ENCODE measurements around the gene ASXL1.

The ASXL1 gene

DNA sequence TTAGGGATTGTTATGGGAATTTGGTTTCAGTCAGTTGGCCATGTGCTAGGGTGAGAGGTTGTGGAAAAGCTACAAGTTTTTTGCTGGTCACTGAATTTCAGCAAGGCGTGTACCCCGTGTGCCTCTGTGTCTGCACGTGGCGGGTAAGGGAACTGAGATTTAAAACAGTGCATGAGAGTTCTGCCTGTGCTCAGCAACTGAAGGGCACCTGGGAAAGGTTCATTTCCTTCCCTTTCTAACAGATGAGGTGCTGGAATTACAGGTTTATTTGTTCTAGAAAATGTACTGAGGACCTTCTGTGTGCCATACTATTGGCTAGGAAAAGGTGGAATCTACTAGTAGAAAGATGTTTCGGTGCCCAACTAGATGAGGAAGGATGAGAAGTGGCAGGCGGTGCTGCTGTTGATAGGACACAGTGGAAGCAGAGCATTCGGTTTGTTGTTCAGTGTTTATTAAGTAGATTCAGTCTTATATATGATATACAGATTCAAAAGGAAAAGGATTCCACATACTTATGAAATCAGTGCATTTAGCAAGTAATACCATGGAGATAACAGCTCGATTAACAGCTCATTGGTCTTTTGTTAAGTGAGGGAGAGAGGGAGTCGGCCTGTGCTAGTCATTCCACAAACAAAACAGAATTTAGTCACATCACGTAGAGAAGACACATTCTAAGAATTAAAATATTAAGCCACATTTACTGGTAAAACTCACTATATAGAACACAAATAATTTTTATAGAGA, 84.7 kb downstream of the ASXL1 start:
- no peak for DNase-seq

DNA sequence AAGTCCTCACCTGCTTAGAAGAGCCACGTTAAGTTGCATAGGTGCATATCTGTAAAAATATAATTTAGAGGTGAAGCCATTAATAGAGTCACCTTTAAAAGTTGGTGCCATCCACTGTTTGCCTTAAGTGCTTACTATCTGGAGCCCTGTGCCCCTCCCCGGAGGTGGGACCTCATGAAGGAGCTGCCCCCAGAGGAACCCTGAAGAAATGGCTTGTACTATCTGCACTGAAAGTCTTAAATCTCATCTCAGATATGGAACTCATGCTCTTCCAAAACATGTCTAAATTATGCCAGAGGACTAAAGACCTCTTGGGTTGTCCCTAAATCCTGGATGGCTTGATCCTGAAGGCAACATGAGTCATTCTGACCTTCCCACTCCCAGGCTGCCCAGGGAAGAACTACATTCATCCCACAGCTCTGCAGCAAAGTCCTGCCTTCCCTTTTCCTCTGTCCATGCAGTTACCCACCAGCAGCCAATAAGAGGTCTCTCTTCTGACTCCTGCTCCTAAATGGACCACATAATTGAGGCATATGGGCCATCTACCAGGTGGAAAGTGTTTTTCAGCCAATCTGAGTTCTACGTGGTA, 85.3 kb downstream of the ASXL1 start:
- no peak for DNase-seq

DNA sequence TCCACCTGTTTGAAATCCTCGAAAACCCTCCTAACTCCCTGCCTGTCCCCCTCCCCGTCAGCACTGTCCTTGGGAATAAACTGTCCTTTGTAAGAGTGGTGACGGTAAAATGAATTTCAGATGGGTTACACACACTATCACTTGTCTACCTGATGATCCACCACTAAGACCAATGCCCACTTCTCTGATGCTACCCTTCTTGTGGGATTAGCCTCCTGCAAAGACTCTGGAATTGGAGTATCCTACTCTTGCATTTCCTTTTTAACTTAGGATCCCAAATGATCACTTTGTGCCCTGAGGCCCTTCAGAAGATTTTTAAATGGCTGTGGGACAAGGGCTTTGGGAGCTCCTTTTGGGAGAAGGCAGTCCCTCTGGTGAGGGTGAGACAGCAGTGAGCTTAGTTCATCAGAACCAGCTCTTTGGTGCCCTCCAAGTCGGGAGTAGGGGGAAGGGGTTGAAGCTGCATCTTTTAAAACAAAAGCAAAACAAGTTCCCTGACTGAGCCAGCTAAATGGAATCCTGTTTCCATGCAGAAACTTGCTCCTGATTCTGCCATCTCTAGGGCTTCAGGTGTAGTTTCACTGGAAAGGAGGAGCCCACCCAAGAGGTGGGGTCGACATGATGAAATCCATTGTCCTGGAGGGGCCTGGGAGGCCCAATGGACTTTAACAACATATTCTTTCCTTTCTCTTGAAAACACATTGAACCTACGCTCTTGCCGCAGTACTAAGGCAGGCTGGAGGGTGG, 86.5 kb downstream of the ASXL1 start:
- no peak for DNase-seq

DNA sequence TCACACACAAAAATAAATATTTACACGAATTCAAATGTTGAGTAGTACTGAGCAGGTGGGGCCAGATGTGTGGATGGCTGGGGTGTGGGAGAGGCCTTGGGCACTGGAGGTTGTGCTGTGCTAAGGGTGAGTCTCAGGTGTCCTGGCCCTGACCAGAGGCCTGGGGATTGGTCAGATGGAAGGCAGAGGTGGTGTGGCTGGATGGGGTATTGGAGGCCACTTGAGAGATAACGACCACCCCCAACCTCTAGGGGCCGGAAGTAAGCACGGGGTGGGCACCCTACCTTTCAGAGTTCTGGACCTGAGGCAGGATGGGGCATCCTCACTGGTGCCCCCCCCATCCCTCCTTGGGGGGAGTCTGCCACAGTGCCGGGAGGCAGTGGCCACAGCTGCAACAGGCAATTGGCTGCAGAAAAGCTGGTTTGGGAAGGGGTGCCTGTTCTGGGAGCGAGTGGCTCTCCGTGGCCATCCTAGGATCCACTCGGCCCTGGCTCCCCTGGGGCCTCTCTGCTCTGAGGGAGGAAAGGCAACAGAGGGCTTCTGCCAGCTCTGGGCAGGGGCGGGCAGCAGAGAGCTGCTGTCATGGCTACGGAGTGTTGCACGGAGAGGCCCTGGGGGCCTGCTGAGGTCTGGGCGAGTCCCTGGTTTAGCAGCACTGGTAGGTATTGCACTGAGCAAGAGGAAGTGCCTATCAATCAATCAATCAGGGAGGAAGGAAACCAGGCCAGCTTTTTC, 87.6 kb downstream of the ASXL1 start:
- peak; percentile 62 for DNase-seq

DNA sequence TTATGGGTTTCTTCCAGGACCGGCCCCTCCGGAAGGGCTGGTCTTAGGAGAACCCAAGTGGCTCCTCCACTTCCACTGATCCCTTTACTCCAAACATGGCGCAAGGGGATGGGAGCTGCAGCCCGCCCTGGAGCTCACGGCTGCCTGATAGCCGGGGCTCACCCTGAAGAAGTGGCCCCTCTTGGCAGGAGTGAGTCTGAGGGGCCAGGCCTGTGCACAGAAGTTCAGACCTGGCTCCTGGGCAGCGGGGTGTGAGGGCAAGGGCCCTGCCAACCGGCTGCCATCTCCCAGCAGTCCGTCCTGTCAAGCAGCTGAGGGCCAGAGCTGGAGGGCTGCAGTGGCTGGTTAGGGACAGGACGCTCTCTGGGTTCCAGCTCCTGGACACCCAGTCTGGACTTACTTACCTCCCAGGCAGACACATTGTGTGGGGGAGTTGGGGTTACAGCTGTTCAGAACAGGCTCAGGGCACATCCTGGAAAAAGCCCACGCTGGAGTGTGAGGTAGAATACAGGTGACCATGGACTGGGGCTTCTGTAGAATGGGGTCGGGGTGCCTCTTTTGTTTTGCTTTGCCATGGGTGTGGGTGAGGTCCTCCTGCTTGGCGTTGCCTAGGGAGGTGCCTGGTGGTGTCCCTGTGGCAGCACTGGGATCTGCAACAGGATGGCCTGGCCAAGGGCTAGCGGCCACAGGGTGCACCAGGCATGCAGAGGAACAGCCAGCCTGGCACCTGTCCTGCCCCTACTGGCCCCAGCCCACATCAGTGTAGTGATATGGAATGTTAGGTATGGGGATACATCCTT, 88.4 kb downstream of the ASXL1 start:
- no peak for DNase-seq

DNA sequence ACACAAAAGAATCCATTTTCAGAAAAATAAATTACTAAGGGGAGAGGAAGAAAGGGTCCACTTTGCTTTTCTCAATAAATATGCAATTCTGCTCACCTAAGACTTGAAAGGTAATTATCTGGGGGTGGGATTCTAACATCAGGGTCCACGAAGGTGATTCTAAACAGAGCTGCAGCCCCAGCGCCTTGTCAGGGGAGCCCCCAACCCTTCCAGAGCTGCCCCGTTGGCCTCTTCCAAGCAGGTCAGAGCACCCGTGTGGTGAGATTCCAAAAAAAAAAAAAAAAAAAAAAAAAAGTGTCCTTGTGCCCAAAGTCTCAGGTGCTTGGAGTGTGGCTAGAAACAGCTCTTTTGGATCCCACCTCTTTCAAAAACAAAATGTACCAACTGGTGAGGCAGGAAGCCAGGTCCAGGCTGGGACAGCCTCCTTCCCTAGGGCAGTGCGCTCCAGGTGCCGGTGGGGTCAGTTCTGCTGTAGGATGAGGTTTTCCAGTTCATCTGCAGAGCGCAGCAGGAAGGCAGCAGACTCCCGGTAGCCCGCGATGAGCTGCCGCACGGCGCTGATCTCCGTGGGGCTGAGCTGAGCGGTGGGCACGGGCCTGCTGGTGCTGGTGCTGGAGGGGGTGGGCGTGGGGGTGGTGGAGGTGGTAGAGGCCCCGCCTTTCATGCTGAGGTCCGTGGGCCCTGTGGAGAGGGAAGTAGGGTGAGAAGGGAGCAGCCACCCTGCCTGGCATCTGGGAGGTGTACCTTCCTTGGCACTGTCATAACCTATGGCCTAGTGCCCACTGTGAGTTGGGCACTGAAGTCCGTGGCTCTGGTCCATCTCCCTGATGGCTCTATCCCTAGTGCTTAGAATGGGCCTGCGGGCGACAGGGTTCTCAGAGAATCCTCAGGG, 89.3 kb downstream of the ASXL1 start:
- no peak for DNase-seq

DNA sequence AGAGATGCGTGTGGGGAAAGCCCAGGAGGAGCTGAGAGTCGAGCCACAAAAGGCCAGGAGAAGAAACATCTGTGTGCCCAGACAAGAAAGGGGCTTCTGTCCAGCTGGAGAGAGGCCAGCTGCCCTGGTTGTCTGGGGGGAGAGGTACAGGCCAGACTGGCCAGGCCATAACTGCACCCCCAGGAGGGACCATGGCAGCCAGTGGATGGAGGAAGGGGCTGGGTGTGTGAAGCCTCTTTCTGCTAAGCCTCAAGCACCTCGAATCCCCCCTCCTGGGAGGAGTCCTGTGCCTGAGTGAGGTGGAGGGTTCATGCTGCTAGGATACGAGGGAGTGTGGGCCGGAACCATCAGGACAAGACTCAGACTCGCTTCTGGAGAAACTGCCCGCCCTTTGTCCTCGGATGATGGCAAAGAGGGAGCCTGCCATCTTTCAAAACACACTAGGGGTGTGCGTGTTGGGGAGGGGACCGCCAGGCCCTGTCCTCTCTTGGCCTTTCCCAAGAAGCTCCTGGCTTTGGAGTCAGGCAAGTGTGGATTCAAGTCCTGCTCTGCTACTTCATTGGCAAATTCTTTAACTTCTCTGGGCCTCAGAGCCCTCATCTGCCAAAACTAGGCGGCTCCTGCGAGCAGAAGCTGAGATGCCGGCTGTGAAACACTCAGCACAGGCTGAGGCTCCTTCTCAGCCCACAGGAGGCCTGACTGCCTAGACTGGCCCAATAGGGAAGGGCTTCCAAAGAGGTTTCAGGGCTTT, 90.3 kb downstream of the ASXL1 start:
- DNase-seq: no peak

DNA sequence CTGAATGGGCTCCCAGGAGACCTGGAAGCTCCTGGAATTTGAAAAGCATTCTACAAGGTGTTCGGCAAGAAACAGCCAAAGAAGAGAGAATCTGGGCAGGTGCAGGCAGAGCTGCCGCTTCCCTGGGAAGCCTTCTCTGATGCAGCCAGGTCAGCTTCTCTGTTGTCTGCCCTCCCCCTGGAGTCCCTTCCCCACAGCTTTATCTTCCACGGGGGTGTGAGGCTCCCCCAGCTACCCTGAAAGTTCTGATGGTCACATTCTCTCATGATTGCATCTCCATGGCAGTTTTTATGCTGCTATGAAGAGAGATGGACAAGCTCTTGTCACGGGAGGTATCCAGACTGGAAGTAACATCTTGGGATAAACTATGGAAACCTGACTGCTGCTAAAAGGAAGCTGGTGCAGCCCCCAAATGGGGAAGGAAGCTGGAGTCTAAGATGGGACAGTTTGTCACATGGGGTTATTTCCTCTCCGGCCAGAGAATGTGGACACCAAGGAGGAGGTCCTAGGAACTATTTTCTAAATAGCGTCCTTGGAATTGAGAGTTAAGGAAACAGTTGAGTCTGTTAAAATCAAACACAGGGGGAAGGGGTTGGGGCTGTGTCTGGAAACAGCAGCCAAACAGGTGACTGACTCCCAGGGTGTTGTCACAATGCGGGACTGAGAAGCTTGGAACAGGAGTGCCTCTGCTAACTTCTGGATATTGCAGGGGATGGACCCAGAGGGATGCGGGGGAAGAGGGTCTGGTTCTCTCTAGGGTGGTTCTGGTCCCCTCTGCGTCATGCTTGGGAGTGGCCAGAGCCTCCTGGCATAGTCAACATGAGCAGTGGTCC, 91.1 kb downstream of the ASXL1 start:
- no peak for DNase-seq

DNA sequence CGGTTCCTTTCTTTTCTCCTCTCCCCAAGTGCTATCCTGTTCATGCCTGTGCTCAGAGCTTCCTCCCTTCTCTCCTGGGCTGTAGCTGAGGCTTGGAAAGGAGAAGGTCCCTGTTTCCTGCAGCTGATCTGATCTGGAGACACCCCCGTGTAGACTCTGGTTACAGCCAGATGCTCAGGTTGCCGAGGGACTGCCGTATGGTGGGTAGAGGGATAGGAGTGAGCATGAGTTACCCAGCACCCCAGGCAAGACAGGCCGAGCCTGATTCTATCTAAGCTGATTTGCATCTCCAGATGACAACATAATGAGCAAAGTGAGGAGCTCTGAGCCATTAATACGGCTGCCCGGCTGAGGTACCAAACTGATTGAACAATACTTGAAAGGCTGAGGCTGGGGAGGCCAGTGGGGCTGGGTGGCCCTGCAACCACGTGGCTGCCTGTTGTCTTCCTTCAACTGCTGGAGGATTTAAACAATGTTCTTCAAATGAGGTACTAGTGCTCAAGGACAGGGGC, 91.8 kb downstream of the ASXL1 start:
- no peak for DNase-seq

DNA sequence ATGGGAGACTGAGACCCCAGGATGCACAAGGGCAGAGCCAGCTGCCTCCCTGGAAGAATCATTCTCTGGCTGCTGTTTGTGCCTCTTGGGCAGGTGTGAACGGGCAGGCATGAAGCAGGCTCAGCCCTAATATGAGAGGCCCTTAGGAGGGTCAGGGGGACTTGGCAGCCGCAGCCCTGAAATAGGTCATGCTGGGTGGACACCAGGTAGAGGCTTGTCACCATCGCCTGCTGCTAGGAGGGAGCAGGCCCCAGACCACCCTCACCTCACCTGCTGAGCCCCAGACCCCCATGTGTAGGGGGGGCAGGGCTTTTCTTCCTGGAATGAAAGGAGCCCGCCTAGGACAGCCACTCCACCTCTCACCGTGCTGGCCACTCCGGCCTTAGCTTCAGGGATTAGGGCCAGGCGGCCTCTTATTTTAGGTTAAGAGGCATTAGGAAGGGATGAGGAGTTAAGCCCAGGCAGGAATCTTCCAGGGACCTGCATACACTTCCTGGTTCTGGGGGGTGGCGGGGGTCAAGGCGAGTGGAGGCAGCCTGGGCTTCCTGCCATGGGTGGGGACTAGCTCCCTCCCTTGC, 92.4 kb downstream of the ASXL1 start:
- DNase-seq: no peak

DNA sequence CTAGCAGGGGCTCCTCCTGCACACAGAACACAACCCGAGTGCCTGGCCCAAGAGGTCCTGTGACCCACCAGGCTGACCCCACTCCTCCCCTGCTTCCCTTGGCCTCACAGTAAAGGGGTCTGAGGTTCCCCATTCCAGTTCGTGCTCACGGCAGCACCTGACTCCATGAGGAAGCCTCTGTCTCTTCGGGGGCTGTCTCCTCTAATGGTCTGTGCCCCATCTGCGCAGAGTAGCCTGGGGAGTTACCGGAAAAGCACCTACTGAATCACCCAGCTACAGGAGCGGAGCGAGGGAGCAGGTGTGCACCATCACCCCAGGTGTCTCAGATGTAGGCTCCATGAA, 93.2 kb downstream of the ASXL1 start:
- no peak for DNase-seq

DNA sequence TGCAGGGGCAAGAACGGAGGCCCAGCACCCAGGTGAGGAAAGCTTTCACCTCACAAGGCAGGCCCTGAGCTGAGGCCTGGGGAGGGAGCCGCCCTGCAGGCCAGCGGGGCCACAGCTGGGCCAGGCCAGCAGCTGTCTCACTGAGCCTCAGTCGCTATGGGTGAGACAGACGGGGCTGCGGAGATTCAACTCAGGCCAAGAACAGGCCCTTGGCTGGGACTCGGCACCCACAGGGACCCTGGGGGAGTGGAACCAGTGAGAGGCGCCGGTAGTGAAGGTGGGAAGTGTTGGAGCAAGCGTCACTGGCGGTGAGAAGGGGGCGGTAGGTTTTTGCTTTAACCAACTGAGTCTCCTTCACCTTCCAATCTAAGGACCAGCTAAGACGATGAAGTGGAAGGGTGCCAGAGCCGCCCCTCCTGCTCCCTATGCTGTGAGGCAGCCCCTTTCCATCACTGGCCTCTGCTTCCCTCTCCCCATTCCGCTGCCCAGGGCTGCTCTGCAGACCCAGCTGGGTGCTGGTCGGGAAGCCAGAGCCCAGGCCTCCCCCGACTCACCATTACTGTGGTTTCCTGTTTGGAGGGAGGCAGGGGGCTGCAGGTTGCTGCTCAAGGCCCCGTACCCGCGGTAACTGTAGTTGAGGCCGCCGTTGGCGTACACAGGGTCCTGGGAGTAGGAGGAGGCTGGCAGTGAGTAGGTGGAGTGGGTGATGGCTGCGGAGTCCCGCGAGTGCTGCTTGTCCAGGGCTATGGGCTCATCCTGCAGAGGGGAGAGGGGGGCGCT, 93.7 kb downstream of the ASXL1 start:
- no peak for DNase-seq

DNA sequence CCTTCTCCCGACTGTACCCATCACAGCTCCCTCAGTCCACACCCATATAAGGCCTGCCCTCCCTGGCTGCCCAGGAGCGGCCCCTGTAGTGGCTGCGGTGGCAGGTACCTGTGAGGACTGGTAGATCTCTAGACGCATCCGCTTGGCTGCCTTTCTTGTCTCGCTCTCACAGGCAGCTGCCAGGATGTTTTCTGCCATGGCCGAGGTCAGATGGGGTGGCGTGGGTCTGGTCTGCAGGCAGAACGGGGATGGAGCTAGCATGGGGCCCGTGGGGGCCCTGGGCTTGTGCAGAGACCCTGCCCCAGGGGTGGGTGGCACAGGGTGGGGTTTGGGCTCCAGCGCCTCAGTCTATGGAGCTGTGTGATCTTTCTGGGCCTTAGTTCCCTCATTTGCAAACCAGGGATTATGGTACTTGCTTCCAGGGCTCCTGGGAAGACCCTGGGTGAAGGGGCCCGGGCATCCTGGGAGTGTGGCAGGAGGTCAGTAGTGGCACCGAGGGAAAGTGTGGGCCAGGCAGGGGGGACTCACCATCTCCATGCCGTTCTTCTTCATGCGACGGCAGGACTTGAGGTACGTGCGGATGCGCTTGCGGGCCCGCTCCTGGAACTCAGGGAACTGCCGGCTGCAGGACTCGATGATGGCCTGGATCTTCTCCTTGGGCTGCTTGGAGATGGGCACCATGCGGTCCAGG, 94.8 kb downstream of the ASXL1 start:
- DNase-seq: no peak

DNA sequence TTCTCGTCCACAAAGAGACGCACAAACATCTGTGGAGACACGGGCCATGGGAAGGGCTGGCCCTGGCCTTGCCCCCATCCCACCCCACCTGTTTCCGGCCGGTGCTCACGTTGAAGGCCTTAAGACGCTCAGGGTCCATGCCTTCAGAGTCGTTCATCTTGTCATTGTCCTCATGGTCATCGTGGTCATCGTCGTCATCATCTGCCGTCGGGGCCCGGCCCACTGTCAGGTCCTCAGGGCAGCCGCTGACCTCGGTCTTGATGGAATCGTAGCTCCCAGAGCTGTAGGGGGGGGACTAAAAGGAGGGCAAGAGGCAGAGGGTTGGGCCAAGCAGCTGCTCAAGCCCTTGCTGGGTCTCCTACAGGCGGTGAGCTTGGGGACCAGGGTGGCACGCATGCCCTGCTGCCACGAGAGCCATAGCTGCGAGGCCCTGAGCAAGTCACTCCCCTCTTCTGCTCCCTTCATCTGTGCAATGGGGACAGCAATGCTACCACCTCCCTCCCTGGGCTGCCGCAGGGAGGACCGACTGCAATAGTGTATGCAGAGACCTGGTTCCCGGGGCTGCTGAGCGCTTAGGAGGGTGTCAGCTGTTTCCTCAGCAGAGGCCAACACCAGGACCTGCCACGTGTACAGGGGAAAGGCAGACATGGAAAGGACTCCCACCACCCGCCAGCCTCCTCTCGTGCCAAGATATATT, 95.5 kb downstream of the ASXL1 start:
- no peak for DNase-seq

DNA sequence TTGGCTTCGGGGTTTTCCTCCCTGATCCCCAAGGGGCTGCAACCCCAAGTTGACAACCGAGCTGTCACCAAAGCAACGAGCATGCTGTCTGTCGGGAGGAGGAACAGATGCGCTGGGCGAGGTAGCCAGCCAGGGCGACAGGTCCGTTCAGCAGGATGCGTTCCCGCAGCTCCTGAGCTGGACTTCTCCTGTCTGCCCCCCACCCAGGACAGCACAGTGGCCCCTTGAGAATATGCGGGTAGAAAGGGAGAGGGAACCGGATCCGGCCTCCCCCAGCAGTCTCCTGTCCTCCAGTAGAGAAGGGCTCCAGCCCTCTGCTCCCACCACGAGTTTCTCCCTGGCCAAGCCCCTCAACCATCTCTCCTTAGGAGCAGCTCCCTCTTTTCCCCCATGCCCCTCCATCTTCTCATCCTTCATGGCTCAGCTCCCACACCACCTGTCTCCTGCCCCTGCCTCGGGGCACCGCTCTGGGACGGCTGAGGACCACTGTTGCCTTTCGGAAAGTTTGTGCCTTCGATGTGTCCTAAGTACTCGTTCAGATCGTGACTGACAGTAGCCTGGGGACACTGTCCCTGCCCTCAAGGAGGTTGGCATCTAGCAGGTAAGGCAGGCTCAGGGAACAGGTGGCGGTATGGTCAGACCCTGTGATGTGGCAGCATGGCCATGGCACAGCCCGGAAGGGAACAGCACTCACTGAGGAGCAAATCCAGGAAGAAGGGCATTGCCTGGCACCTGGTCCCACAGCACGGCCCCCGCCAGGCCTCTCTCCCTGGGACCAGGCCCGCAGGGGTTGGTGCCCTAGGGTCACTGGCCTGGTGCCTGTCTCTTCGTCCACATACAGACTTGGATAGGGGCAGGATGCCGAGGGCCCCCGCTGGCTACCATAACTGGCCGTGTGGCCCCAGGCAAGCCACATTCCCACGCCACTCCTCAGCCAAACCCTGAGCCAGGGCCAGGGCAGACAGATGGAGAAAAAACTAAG, 96.3 kb downstream of the ASXL1 start:
- no peak for DNase-seq

Data from NCI-H345 (cell line).